ENCODE data around the gene TBC1D9B. TPM values are rescaled to one million over a fixed set of nuclear protein-coding genes. Genes with fewer than 3 reads are reported as not detected.

Gene TBC1D9B
- total and polyA plus RNA-seq, 9 of the 15 experiments (the other 6 are each of a cell fraction or from before 2014, with no cell fraction given) = 2.9 to 59.1 (median 33.5) TPM

DNA sequence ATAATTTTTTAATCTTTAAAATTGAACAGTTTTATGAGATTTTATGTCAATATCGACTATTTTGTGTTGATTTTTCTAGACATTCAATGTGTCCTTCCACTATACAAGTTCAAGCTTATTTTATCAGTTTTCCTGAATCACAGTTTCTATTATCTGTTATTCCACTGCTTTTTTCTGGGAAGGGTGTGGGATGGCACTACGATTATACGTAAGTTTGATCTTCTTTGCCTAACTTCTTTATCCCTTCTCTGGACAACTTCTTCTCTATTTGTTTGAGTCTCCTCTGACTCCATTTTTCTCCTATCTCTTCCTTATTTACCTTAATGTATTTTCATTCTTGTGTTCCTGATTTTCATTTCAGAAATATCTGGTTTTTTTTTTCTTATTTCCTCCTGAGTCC lies 24.5 kb downstream of the TBC1D9B start:
- Histone ChIP-seq H3K4me1 (replicated peaks in 1 of 2; ENCODE audit: control insufficient read depth in 2 of 2, insufficient read depth in 2 of 2, low read length in 2 of 2) (no peaks in the 10 kb centered on the region), H4K20me1 (replicated peaks; ENCODE audit: control insufficient read depth, insufficient read depth, low read length) (no peaks in the 10 kb centered on the region), H3K79me2 (ENCODE audit: control insufficient read depth, insufficient read depth, low read length) (no peaks in the 10 kb centered on the region), H3K27ac (ENCODE audit: extremely low read depth, low read depth, low read length) (no peak overlapping the region), H3K4me2 (ENCODE audit: insufficient read depth, low read length) (no peak overlapping the region), H2AFZ (ENCODE audit: low read depth, low read length) (no peak overlapping the region), H3K36me3 (ENCODE audit: control insufficient read depth, insufficient read depth, low read length) (peaks cover 74% of the 10 kb centered on the region), H3K4me3 (no peak overlapping the region), H3K9ac (ENCODE audit: insufficient read depth in 1 of 2, low read depth in 2 of 2, low read length in 2 of 2) (no peak overlapping the region), H3K27me3 (ENCODE audit: control insufficient read depth in 2 of 2, insufficient read depth in 2 of 2, low read length in 2 of 2) (no peaks in the 10 kb centered on the region), H3K9me1 (ENCODE audit: control insufficient read depth, insufficient read depth, low read length) (no peaks in the 10 kb centered on the region), H3K9me3 (replicated peaks; ENCODE audit: control insufficient read depth, insufficient read depth, low read depth, low read length) (peaks cover 17% of the 10 kb centered on the region)
- ChIA-PET POLR2A (interaction anchor here (0.7 kb wide), 1 partner anchor 77 kb away, joined by 3 read pairs; no protein-coding TSS in a partner anchor), CTCF (ENCODE audit: low intra/inter-chr PET ratio) (no interaction called here)
- no TSS peak for BruUV-seq (replicated peaks)
- intact Hi-C loops (cut with micrococcal nuclease) (no loop called here), in situ Hi-C loops (cut with MboI) (no loop called here)
- ATAC-seq (no peak), DNase-seq (ENCODE audit: extremely low read depth in 1 of 4, low spot score in 3 of 4) (no peak), FAIRE-seq (no peak)
- TF ChIP-seq, protein P1, sequence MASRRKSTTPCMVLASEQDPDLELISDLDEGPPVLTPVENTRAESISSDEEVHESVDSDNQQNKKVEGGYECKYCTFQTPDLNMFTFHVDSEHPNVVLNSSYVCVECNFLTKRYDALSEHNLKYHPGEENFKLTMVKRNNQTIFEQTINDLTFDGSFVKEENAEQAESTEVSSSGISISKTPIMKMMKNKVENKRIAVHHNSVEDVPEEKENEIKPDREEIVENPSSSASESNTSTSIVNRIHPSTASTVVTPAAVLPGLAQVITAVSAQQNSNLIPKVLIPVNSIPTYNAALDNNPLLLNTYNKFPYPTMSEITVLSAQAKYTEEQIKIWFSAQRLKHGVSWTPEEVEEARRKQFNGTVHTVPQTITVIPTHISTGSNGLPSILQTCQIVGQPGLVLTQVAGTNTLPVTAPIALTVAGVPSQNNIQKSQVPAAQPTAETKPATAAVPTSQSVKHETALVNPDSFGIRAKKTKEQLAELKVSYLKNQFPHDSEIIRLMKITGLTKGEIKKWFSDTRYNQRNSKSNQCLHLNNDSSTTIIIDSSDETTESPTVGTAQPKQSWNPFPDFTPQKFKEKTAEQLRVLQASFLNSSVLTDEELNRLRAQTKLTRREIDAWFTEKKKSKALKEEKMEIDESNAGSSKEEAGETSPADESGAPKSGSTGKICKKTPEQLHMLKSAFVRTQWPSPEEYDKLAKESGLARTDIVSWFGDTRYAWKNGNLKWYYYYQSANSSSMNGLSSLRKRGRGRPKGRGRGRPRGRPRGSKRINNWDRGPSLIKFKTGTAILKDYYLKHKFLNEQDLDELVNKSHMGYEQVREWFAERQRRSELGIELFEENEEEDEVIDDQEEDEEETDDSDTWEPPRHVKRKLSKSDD (conservative IDR thresholded peaks at IDR 0.05; ENCODE audit: low read length) = no peak
- no peak for TF ChIP-seq ZNF239 (CRISPR knock-in tag; IDR thresholded peaks at IDR 0.05)
- TF ChIP-seq, protein P2, sequence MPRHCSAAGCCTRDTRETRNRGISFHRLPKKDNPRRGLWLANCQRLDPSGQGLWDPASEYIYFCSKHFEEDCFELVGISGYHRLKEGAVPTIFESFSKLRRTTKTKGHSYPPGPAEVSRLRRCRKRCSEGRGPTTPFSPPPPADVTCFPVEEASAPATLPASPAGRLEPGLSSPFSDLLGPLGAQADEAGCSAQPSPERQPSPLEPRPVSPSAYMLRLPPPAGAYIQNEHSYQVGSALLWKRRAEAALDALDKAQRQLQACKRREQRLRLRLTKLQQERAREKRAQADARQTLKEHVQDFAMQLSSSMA (CRISPR knock-in tag; IDR thresholded peaks at IDR 0.05) = no peak
- TF ChIP-seq ZFP1 (CRISPR knock-in tag; IDR thresholded peaks at IDR 0.05) = no peak
- no peak for TF ChIP-seq RBM39 (optimal IDR thresholded peaks at IDR 0.05; ENCODE audit: low read depth, low read length)
- TF ChIP-seq RFX7 (CRISPR knock-in tag; IDR thresholded peaks at IDR 0.05) = no peak
- TF ChIP-seq, protein P3, sequence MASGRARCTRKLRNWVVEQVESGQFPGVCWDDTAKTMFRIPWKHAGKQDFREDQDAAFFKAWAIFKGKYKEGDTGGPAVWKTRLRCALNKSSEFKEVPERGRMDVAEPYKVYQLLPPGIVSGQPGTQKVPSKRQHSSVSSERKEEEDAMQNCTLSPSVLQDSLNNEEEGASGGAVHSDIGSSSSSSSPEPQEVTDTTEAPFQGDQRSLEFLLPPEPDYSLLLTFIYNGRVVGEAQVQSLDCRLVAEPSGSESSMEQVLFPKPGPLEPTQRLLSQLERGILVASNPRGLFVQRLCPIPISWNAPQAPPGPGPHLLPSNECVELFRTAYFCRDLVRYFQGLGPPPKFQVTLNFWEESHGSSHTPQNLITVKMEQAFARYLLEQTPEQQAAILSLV (tag; IDR thresholded peaks at IDR 0.05) = no peak
- TF ChIP-seq E2F3 (CRISPR knock-in tag; IDR thresholded peaks at IDR 0.05) = no peak
- no peak for TF ChIP-seq CBX5 (IDR thresholded peaks at IDR 0.05; ENCODE audit: borderline replicate concordance, low read depth)
- no peak for TF ChIP-seq SIN3B (IDR thresholded peaks at IDR 0.05; ENCODE audit: low read depth)
- TF ChIP-seq HNRNPLL (IDR thresholded peaks at IDR 0.05; ENCODE audit: low read depth, low read length, poor library complexity, severe bottlenecking) = no peak
- no peak for TF ChIP-seq FOXA3 (CRISPR knock-in tag; conservative IDR thresholded peaks at IDR 0.05 in 1 of 2, IDR thresholded peaks at IDR 0.05 in 1 of 2)
- no peak for TF ChIP-seq HDAC6 (IDR thresholded peaks at IDR 0.05; ENCODE audit: low read depth, low read length)
- TF ChIP-seq ARHGAP35 (IDR thresholded peaks at IDR 0.05; ENCODE audit: partially characterized antibody) = no peak
- TF ChIP-seq MXI1 (IDR thresholded peaks at IDR 0.05; ENCODE audit: low read depth, low read length) = no peak
- TF ChIP-seq GTF2F1 (IDR thresholded peaks at IDR 0.05; ENCODE audit: low read depth, low read length) = no peak
- TF ChIP-seq, protein P4, sequence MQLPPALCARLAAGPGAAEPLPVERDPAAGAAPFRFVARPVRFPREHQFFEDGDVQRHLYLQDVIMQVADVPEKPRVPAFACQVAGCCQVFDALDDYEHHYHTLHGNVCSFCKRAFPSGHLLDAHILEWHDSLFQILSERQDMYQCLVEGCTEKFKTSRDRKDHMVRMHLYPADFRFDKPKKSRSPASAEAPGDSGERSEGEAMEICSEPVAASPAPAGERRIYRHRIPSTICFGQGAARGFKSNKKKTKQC (CRISPR knock-in tag; IDR thresholded peaks at IDR 0.05) = no peak
- TF ChIP-seq KLF10 (CRISPR knock-in tag; IDR thresholded peaks at IDR 0.05) = no peak
- TF ChIP-seq ZNF263 (CRISPR knock-in tag; IDR thresholded peaks at IDR 0.05; ENCODE audit: borderline replicate concordance) = no peak
- WGBS (ENCODE audit: insufficient coverage, low coverage, missing lambda C conversion rate) = 97% methylated on average over 3 of the region's 3 CpGs

All from K562 (cell line).